GM21576 (cell line): Measurements from ENCODE around the gene CLEC2A.
"Not testable (repeated sequence)": the region's sequence is repeated elsewhere in the genome, so short reads cannot be mapped to it uniquely, and the experiment has no call there.

Experiments
- ATAC-seq: cut with Tn5 transposase; IDR thresholded peaks from one replicate; pipeline ENCODE4 v1.9.1; 2021; ENCODE audit warnings: mild to moderate bottlenecking, moderate library complexity; ENCODE audit not compliant: unreplicated experiment

The CLEC2A gene

DNA sequence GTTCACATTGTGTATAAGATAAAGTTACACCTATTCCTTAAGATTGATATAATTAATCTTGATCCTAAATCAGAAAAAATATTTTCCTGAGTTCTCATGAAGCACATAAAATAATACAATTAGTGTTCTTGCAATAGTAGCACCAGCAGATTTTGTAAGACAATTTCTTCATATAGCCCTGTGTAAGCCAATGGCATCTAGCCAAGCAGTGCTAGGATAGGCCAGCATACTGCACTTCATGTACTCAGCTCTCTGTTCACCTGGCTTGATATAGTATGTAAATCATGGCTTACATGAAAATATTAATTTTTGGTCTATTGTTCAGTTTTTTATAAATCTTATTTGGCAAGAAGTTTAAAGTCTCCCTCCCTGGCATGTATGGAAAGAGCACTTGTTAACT, 49.0 kb downstream of the CLEC2A start:
- no peak for ATAC-seq

DNA sequence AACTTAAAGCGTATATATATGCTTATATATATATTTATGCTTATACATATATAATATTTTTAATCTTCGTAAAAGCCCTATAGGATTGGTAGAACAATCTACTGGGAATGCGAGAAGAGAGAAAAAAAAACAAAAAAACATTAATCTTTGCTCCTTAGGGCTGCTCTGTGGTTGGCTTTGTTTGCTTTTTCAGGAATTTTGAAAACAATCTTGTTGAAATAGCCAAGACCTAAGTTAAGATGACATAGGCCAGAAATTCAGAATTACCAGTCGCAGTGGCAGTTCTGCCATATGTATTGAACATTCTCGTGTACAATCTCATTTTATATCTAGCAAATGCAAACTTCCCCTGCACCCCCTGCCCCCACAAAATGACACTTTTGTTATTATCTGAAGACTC, 50.2 kb downstream of the CLEC2A start:
- ATAC-seq = no peak

DNA sequence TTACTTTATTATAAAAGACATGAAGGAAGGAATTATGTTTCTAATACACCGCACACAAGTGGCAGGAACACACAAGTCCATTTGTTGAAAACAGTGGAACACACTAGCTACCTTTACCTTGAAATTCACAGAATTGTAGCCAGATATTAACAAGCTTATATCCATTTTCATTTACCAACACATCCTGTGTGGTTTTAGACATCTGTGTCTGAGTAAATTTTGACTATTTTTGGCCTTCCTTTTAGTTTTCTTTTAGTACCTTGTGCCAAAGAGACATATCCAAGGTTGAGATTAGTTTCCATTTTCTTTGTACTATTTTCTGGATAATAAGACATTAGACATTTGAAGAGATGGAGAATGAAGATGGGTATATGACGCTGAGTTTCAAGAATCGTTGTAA, 50.9 kb downstream of the CLEC2A start, which contains the start of gene KLRF2:
TSS of gene KLRF2 (plus strand) at position 244 of the 400 bp plus-strand sequence. CDS start at position 351, 107 bp downstream.
- ATAC-seq = no peak

DNA sequence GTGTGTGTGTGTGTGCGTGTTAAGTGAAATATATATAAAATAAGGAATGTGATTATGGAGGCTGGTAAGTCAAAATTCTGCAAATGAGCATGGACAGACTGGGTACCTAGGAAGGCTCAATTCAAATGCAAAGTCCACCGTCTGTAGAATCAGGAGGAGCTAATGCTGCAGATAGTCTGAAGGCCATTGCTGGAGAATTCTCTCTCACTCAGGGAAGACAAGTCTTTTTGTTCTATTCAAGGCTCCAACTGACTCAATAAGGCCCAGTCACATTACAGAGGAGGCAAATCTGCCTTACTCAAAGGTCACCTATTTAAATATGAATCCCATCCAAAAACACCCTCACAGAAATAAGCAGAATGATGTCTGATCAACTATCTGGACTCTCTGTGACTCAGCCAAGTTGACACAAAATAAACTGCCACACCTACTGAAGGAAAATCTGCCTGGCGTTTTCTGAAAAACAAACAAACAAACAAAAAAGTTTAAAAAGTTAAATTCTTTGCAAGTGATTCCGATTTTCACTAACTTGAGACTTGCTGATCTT, 51.6 kb downstream of the CLEC2A start:
- no peak for ATAC-seq

DNA sequence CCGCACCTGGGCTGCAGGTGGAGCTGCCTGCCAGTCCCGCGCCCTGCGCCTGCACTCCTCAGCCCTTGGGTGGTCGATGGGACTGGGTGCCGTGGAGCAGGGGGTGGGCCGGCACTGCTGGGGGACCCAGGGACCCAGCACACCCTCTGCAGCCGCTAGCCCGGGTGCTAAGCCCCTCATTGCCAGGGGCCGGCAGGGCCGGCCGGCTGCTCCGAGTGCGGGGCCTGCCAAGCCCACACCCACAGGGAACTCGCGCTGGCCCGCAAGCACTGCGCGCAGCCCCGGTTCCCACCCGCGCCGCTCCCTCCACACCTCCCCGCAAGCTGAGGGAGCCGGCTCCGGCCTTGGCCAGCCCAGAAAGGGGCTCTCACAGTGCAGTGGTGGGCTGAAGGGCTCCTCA, 56.0 kb downstream of the CLEC2A start:
- ATAC-seq = not testable (repeated sequence)

DNA sequence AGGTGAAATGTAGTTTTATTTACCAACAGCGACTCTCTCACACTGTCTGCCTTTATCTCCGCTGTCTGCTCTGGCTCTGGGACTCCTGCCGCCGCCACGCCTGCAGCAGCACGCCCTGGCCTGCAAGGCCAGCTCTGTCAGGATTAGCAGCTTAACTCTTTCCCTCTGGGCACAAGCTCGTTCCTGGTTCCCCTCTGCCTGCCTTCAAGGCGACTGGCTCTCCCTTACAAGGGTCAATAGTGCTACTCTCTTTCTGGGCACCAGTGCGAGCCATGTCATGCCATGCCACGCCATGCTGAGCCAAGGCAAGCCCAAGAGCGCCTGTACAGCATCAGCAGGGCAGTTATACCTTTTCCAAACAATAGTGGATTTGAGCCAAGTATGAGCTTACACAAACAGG, 59.4 kb downstream of the CLEC2A start:
- no peak for ATAC-seq

DNA sequence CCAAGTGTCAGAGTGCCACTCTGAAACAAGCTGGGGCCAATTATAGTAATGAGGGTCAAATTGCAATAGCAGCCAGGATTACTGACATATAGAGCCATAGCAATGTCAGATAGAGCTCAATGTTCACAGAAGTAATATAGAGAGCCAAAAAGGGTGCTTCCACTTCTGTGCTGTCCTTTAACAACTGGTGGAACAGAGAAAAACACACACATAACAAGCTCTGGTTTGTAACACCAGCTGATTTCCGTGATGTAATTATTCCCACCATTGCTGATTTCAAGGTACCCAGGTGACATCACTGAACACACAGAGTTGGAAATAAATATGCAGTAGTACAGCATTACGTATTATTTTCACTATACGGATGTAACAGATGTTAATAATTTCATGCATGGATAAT, 60.0 kb downstream of the CLEC2A start:
- ATAC-seq = no peak

DNA sequence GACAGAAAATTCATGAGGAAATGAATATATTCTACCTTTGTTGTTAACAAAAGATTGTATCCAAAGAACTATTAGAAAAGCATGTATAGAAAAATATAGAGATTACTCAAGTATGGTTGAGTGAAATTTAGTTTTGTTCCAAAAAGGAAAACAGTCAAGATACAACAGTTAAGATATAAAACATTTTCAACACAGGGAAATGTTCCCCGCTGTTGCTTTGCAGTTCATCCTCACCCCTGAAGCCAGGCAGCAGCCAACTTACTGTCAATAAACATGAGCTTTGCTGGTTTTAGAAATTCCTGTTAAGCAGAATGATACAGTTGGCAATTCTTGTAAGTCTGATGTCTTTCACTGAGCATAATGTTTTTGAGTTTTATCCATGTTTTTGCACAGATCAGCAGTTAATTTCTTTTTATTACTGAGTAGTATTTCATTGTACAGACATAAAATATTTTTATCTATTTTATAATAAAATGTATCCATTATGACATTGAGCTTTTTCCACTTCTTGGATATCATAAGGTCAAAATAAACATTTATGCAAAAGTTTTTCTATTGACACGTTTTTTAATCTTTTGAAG, 61.8 kb downstream of the CLEC2A start:
- ATAC-seq = no peak

DNA sequence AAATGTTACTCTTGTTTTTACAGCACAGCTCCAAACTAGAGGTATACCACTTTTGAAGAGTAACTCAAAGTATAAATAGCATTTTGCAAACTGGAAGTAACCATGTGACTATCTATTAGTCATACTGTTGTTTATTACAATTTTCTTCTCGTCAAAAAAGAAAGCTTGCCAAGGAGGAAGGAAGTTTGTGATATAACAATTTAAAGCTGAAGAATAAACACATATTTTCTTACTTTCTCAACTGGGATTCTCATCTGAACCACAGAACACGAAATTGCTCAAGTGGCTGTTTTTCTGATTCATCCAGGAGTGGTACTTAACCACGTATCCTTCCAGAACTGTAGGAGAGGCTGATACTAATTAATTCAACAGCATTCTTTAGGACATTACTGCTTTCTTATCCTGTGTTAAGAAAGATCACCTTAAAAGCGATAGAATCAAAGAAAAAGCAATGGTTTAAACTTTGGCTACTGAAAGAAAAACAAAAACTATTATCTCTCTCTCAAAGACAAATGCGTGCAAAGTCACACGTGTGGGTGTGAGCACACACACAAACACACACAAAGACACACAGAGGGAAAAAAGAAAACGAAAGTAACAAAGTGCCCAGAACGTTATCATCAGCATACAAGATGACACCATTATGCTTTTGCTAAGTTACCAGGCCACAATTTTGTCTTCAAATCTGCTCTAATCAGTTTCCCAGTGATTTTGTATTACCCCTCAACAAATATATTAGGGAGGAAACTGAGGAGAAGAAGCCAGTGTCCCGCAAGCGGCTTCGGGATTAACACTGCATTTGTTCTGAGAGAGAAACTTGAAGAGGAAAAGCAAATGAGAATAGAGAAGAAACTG, 62.6 kb downstream of the CLEC2A start, which contains the start of gene CLEC2B:
TSS of gene CLEC2B (minus strand) at position 48 of the 855 bp plus-strand sequence.
- ATAC-seq = peak; percentile 36

DNA sequence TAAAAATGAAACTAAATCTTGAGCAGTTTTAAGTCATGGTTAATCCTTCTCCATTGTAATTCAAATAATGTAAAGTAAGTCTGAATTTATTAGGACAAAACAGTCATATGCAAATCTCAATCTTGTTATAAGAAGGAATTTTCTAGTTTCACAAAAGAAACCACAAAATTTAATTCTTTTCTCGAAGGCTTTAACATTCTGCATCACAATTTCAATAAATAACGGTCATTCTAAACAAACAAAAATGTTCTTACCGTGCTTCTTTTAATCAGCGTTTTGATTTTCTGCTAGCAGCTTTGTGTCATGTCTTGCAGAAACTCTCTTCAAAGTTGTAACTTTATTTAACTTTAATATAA, 63.2 kb downstream of the CLEC2A start:
- ATAC-seq = no peak

DNA sequence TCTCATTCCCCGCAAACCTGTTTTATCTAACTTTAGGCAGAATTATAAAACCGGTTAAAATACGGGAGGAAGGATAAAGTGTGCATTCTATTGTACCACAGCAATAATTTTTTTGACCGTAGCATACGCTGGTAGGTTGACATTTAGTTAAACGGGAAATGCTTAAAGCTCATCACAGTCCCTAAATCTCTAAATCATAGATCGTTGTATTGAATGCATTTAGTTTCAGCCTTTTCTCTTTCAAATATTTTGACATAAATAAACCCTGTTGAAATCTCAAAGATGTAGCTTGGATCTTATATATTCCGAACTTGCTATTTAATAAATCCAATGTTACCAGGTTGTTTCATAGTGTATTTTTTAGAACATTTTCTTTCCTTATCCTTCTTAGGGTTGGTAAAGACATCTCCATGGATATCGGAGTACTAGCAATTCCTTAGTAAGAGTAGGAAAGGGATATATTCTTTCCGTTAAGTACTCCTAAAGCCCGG, 63.8 kb downstream of the CLEC2A start:
- ATAC-seq = no peak

DNA sequence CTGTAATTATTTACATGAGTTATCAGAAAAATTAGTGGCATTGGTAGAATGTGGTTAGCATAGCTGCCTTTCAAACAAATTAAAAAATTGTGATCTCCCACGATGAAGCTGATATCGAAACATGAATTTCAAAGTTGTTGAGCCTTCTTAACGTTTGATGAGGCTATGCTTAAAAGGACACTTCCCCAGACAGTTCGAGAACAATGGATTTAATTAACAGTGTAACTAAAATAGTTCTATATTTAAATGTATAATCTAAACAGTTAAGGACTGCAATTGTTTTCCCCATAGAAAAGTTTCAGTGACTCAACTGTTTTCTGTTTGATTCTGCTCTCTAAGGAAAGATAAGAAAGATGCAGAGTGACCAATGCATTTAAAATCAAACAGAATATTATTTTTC, 64.6 kb downstream of the CLEC2A start:
- ATAC-seq = no peak

DNA sequence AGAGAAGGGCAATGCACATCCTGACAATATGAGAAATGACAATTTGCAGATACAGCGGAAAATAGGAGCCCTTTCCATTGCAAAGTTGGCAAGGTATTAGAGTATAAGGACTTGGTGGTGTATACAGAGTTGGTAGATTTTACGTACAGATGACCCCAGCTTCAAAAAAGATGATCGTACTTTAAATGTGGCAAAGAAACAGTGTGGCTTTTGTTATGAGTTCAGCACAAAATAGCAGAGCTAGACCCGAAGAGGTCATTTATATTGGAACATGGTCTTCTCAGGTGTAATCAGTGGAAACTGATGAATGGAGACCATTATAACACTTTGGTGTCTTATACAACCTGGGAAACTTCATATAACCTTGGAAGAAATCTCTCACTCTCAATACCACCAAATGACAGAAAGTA, 65.3 kb downstream of the CLEC2A start:
- ATAC-seq = no peak

DNA sequence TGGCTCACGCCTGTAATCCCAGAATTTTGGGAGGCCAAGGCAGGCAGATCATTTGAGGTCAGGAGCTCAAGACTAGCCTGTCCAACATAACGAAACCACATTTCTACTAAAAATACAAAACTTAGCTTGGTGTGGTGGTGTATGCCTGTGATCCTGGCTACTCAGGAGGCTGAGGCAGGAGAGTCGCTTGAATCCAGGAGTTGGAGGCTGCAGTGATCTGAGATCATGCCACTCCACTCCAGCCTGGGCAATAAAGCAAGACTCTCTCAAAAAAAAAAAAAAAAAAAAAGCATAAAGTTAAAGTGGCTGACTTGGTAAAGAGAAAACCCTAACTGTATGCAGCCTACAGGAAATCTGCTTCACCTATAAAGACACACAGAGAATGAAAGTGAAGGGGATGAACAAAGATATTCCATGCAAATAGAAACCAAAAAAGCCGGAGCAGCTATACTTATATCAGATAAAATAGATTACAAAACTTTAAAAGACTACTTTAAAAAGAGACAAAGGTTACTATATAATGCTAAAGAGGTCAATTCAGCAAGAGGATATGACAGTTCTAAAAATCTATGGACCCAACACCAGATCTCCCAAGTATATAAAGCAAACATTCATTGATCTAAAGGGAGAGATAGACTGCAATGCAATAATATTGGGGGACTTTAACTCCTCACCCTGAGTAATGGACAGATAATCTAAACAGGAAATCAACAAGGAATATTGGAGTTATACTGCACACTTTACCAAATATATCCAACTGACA, 67.1 kb downstream of the CLEC2A start:
- ATAC-seq = no peak
